A549 (cell line): ENCODE data around the gene CDKN1C. TPM values are rescaled to one million over a fixed set of nuclear protein-coding genes. Genes with fewer than 3 reads are reported as not detected.

Source experiments
- ATAC-seq, 2 experiments: fragments of 200-7000 bp in 1 of 2; fragments of >200 bp in 1 of 2; cut with Nextera tagmentation in 1 of 2; cut with Tn5 transposase in 1 of 2; 3 replicates each; pipeline versions ENCODE4 v1.8.0 to v1.9.1; 2018 to 2020; ENCODE audit warnings: mild to moderate bottlenecking in 1 of 2, moderate library complexity in 1 of 2
- CTCF ChIA-PET: fragments of 300-600 bp; sonication (Branson Sonifier 250); formaldehyde crosslinking; extraction: SDS; loops from one replicate; lab custom pipeline; 2021; ENCODE audit warnings: antibody characterized with exemption, inconsistent platforms; lab: Yijun Ruan, JAX
- POLR2A ChIA-PET: fragments of 350-600 bp; formaldehyde crosslinking; extraction: SDS; loops from one replicate; lab custom pipeline; 2021; ENCODE audit warnings: antibody characterized with exemption, inconsistent platforms; lab: Yijun Ruan, JAX
- DNase-seq, 2 experiments: peaks; one replicate each; pipeline versions ENCODE4 v3.0.0 to v3.0.0-alpha.2; 2011 to 2016; ENCODE audit warnings: low read depth in 1 of 2, low spot score in 1 of 2
- FAIRE-seq: peaks from 2 replicates; lab custom pipeline; 2011; peaks lifted over from hg19 to GRCh38; lab: Jason Lieb, UNC
- H3K27ac ChIP-seq, 2 experiments: fragments of >200 bp; sonication (Bioruptor Twin); formaldehyde crosslinking; 3 replicates each; pipeline ENCODE4 v1.5.1; 2016 to 2017
- H3K4me1 ChIP-seq: fragments of >200 bp; sonication (Bioruptor Twin); formaldehyde crosslinking; 3 replicates; pipeline ENCODE4 v1.6.1; 2016
- H3K4me2 ChIP-seq: fragments of >200 bp; sonication (Bioruptor Twin); formaldehyde crosslinking; 3 replicates; pipeline ENCODE4 v1.6.1; 2016
- H3K4me3 ChIP-seq: fragments of >200 bp; sonication (Bioruptor Twin); formaldehyde crosslinking; 3 replicates; pipeline ENCODE4 v1.5.1; 2016
- H3K9me3 ChIP-seq: fragments of >200 bp; sonication (Bioruptor Twin); formaldehyde crosslinking; 3 replicates; pipeline ENCODE4 v1.6.1; 2016
- BHLHE40 ChIP-seq: IDR thresholded peaks from 2 replicates; pipeline ENCODE4 v1.6.1; 2012; ENCODE audit warnings: low read depth, low read length, inconsistent platforms
- CBX2 ChIP-seq: fragments of 200-600 bp; sonication (generic); IDR thresholded peaks from 2 replicates; pipeline ENCODE4 v1.6.1; 2016; ENCODE audit warnings: low read depth, mild to moderate bottlenecking, borderline replicate concordance
- CBX8 ChIP-seq: fragments of 200-600 bp; sonication (generic); IDR thresholded peaks from 2 replicates; pipeline ENCODE4 v1.6.1; 2016
- CEBPB ChIP-seq, 2 experiments: fragments of >200 bp in 1 of 2; sonication (Bioruptor Twin) in 1 of 2; formaldehyde crosslinking in 1 of 2; IDR thresholded peaks; 2 replicates each; pipeline ENCODE4 v1.6.1; 2012 to 2016
- CHD2 ChIP-seq: fragments of 150-350 bp; IDR thresholded peaks from 2 replicates; pipeline ENCODE4 v1.6.1; 2014; ENCODE audit warnings: low read length; ENCODE audit not compliant: partially characterized antibody
- EHMT2 ChIP-seq: fragments of 200-600 bp; sonication (generic); IDR thresholded peaks from 2 replicates; pipeline ENCODE4 v1.6.1; 2016; ENCODE audit warnings: antibody characterized with exemption, low read depth, mild to moderate bottlenecking, moderate library complexity
- EP300 ChIP-seq, 2 experiments: fragments of >200 bp; sonication (Bioruptor Twin); formaldehyde crosslinking; IDR thresholded peaks; 2 replicates in 1 of 2; 3 replicates in 1 of 2; pipeline ENCODE4 v1.6.1; 2016 to 2017
- GATA3 ChIP-seq: IDR thresholded peaks from 2 replicates; pipeline ENCODE4 v1.6.1; 2012; ENCODE audit warnings: borderline replicate concordance
- HOXB13 ChIP-seq: fragments of 250-450 bp; sonication (Bioruptor Pico); IDR thresholded peaks from 2 replicates; pipeline ENCODE4 v1.5.0; 2020; ENCODE audit warnings: low read depth, mild to moderate bottlenecking, moderate library complexity
- JUNB ChIP-seq: fragments of >200 bp; sonication (Bioruptor Twin); formaldehyde crosslinking; IDR thresholded peaks from 2 replicates; pipeline ENCODE4 v1.6.1; 2016
- KDM1A ChIP-seq: fragments of 200-600 bp; sonication (generic); IDR thresholded peaks from 2 replicates; pipeline ENCODE4 v1.6.1; 2016; ENCODE audit warnings: low read depth, mild to moderate bottlenecking
- NPAS2 ChIP-seq: fragments of 250-450 bp; sonication (Bioruptor Pico); IDR thresholded peaks from 2 replicates; pipeline ENCODE4 v1.8.0; 2022; ENCODE audit warnings: mild to moderate bottlenecking, moderate library complexity, borderline replicate concordance
- POLR2A ChIP-seq: IDR thresholded peaks from 2 replicates; pipeline ENCODE4 v1.6.1; 2012; ENCODE audit warnings: mild to moderate bottlenecking, low read length
- SMC3 ChIP-seq: fragments of >200 bp; sonication (Bioruptor Twin); formaldehyde crosslinking; IDR thresholded peaks from 3 replicates; pipeline ENCODE4 v1.6.1; 2018; ENCODE audit warnings: inconsistent platforms
- TFCP2L1 ChIP-seq: fragments of 250-450 bp; sonication (Bioruptor Pico); IDR thresholded peaks from 2 replicates; pipeline ENCODE4 v1.5.0; 2021; ENCODE audit warnings: mild to moderate bottlenecking
- ZC3H11A ChIP-seq: fragments of 450-650 bp; IDR thresholded peaks from 2 replicates; pipeline ENCODE4 v1.6.1; 2014; ENCODE audit warnings: antibody characterized with exemption, mild to moderate bottlenecking
- ZNF302 ChIP-seq: fragments of 250-450 bp; sonication (Bioruptor Pico); IDR thresholded peaks from 2 replicates; pipeline ENCODE4 v1.9.0; 2021; ENCODE audit warnings: inconsistent platforms, mild to moderate bottlenecking, moderate library complexity
- WGBS: methylation state at CpG from one replicate; pipeline ENCODE4 v1.1.6; 2017; ENCODE audit errors: missing lambda C conversion rate; 5-methylcytosine and 5-hydroxymethylcytosine counted together
- polyA minus RNA-seq: library from RNA; depleted of rRNA, polyadenylated mRNA; stranded (reverse); fragments of >200 nt; gene quantifications from 2 replicates; pipeline ENCODE4 v1.2.3, GENCODE V29; 2011; rRNA and poly(A)+ RNA removed
- polyA plus RNA-seq, 4 experiments: library from polyadenylated mRNA; depleted of rRNA in 3 of 4; stranded (reverse); fragments of >200 nt; fragmentation: RNase III in 1 of 4; extraction: RNeasy Plus Mini Kit Qiagen cat#74134 plus additional on column Dnase treatment in 1 of 4; gene quantifications; 2 replicates in 3 of 4; 3 replicates in 1 of 4; pipeline ENCODE4 v1.2.3, GENCODE V29; 2011 to 2017
- TF ChIP-seq, protein P1 (sequence below): fragments of >200 bp; sonication (Bioruptor Twin); formaldehyde crosslinking; IDR thresholded peaks from 3 replicates; pipeline ENCODE4 v1.5.1; 2016
- TF ChIP-seq, protein P2 (sequence below): fragments of 250-450 bp; sonication (Bioruptor Pico); IDR thresholded peaks from 2 replicates; pipeline ENCODE4 v1.5.0; 2020; ENCODE audit warnings: low read depth, mild to moderate bottlenecking, moderate library complexity
- TF ChIP-seq, protein P3 (sequence below): fragments of >200 bp; sonication (Bioruptor Twin); formaldehyde crosslinking; IDR thresholded peaks from 3 replicates; pipeline ENCODE4 v1.6.1; 2016
- TF ChIP-seq, protein P4 (sequence below): IDR thresholded peaks from 2 replicates; pipeline ENCODE4 v1.6.1; 2012; ENCODE audit warnings: low read depth, borderline replicate concordance

CDKN1C gene
- polyA plus RNA-seq (2011; rRNA removed) (0.40 and 0.41 TPM in 2 replicates), polyA plus RNA-seq (2017; fragmentation: RNase III; extraction: RNeasy Plus Mini Kit Qiagen cat#74134 plus additional on column Dnase treatment) (0.16 to 0.36 TPM (median 0.30 TPM) in 3 replicates), polyA minus RNA-seq (0.29 TPM in 1 of 2 replicates, not detected in the other)
- 0.11 and 0.25 TPM in 2 replicates for polyA plus RNA-seq (2012; cell fraction: cytosol; rRNA removed)
- 0.34 and 0.62 TPM in 2 replicates for polyA plus RNA-seq (2012; cell fraction: nucleus; rRNA removed)

DNA sequence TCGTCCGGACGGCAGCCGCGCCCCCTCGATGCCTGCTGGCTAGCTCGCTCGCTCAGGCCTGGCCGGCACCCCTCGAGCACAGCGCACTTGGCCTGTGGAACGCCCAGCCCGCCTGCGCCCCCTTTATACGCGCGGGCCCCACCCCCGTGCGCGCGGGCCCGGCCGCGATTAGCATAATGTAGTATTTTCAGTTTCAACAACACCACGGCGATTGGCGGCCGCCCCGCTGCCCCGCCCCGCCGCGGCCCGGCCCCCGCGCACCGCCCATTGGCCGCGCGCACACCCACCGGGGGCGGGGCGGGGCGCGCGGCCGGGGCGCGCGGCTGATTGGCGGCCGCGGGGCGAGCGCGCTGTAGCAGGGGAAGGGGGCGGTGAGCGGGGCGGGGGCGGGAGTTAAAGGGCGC, at the start of gene CDKN1C:
TSS of gene CDKN1C (minus strand) at position 98 of the 404 bp plus-strand sequence. CDS start 319 bp downstream, outside the sequence.
- DNase-seq = peak; percentile 71 to 78
- CTCF ChIA-PET = interaction anchor here (0.6 to 21.2 kb wide), 10 partner anchors 11 to 460 kb away, joined by 3 to 1059 read pairs (median 6); no protein-coding TSS in a partner anchor

DNA sequence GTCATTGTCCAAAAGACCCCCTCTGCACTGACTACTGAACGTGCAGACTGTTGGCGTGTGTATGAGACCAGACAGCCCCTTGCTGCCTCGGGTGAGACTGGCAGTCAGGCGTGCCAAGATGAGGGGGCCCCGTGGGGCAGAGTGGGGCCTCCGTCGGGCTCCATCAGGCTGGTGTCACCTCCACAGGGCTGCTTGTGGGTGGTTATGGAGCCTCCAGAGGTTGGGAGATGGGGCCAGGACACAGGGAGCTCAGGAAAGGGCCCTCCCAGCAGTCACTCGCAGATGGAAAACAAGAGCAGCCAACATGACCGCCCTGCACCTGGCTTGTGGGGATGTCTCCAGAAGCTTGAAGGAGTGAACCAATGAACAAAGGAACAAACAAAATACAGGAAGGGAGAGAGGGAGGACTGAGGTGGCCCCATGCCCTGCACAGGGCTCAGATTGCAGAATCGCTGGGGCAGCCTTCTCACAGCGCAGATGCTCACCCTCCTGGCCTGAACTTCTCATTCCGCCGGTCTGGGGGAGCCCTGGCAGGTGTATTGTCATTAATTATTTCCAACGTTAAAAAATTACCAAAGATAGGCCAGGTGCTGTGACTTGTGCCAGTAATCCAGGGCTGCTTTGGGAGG, 49.1 kb upstream of the CDKN1C start:
- Histone ChIP-seq H3K4me3 (no peak overlapping the region), H3K9me3 (peaks cover 20% of the 10 kb centered on the region), H3K4me2 (no peak overlapping the region), H3K4me1 (peaks cover 18% of the 10 kb centered on the region), H3K27ac (no peak overlapping the region)
- FAIRE-seq = no peak
- CTCF ChIA-PET = interaction anchor here (0.6 to 9.5 kb wide), 5 partner anchors 9 to 402 kb away, joined by 3 to 75 read pairs (median 57); no protein-coding TSS in a partner anchor
- ATAC-seq = no peak
- WGBS = 87% methylated on average over 13 of the region's 14 CpGs
- TF ChIP-seq, protein P1, sequence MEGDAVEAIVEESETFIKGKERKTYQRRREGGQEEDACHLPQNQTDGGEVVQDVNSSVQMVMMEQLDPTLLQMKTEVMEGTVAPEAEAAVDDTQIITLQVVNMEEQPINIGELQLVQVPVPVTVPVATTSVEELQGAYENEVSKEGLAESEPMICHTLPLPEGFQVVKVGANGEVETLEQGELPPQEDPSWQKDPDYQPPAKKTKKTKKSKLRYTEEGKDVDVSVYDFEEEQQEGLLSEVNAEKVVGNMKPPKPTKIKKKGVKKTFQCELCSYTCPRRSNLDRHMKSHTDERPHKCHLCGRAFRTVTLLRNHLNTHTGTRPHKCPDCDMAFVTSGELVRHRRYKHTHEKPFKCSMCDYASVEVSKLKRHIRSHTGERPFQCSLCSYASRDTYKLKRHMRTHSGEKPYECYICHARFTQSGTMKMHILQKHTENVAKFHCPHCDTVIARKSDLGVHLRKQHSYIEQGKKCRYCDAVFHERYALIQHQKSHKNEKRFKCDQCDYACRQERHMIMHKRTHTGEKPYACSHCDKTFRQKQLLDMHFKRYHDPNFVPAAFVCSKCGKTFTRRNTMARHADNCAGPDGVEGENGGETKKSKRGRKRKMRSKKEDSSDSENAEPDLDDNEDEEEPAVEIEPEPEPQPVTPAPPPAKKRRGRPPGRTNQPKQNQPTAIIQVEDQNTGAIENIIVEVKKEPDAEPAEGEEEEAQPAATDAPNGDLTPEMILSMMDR = no peak
- TF ChIP-seq BHLHE40 = no peak
- TF ChIP-seq, protein P2, sequence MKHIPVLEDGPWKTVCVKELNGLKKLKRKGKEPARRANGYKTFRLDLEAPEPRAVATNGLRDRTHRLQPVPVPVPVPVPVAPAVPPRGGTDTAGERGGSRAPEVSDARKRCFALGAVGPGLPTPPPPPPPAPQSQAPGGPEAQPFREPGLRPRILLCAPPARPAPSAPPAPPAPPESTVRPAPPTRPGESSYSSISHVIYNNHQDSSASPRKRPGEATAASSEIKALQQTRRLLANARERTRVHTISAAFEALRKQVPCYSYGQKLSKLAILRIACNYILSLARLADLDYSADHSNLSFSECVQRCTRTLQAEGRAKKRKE (CRISPR knock-in tag) = no peak
- no peak for TF ChIP-seq KDM1A
- no peak for TF ChIP-seq SMC3
- TF ChIP-seq CHD2 = no peak
- TF ChIP-seq TFCP2L1 (CRISPR knock-in tag) = no peak
- TF ChIP-seq JUNB = no peak
- POLR2A ChIA-PET = no interaction called here
- no peak for DNase-seq

More for the DNA sequence above, at the start of gene CDKN1C:
- TF ChIP-seq, protein P3, sequence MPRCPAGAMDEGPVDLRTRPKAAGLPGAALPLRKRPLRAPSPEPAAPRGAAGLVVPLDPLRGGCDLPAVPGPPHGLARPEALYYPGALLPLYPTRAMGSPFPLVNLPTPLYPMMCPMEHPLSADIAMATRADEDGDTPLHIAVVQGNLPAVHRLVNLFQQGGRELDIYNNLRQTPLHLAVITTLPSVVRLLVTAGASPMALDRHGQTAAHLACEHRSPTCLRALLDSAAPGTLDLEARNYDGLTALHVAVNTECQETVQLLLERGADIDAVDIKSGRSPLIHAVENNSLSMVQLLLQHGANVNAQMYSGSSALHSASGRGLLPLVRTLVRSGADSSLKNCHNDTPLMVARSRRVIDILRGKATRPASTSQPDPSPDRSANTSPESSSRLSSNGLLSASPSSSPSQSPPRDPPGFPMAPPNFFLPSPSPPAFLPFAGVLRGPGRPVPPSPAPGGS = no peak
- TF ChIP-seq POLR2A = peak; percentile 40
- TF ChIP-seq, all 56 proteins: peak for 1
- Histone ChIP-seq H3K4me2 (peak within 1 kb of the TSS; percentile 99), H3K4me1 (peaks cover 5% of the 10 kb centered on the region; the same call in 1 of the 3 replicates), H3K4me3 (peak within 1 kb of the TSS; percentile 71), H3K27ac (peak within 1 kb of the TSS; percentile 66 to 82; a peak in 5 of 6 replicates), H3K9me3 (no peaks in the 10 kb centered on the region)
- FAIRE-seq (no peak), ATAC-seq (peak; percentile 57 to 74)
- POLR2A ChIA-PET = interaction anchor here (0.9 to 2.2 kb wide), 3 partner anchors 44 to 352 kb away, joined by 3 to 10 read pairs (median 5); partner anchors contain the start of genes KCNQ1OT1 and PHLDA2
- WGBS = 2% methylated on average over 11 of the region's 61 CpGs

DNA sequence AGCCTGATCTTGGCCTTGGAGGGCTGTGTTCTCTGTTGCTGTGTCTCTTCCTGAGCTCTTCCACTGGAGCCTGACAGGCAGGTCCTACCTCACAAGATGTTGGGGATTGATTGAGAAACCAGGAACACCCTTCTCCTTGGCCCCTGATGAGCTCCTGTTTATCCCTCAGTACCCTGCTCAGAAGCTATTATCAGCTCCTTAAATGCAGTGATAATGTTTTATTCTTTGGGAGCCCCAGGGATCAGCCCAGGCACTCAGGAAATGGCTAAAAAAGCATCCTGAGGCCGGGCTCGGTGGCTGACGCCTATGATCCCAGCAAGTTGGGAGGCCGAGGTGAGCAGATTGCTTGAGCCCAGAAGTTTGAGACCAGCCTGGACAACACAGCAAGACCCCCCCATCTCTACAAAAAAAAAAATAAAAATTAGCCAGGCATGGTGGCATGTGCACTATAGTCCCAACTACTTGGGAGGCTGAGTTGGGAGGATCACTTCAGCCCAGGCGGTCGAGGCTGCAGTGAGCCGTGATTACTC, 48.5 kb upstream of the CDKN1C start:
- TF ChIP-seq GATA3 (no peak), ZNF302 (CRISPR knock-in tag) (no peak), CHD2 (no peak), CEBPB (IDR thresholded peaks at IDR 0.05) (no peak), ZC3H11A (no peak), EP300 (IDR thresholded peaks at IDR 0.05) (no peak), CBX2 (no peak), CBX8 (no peak), NPAS2 (CRISPR knock-in tag) (no peak), HOXB13 (no peak), EHMT2 (no peak)
- TF ChIP-seq, protein P4, sequence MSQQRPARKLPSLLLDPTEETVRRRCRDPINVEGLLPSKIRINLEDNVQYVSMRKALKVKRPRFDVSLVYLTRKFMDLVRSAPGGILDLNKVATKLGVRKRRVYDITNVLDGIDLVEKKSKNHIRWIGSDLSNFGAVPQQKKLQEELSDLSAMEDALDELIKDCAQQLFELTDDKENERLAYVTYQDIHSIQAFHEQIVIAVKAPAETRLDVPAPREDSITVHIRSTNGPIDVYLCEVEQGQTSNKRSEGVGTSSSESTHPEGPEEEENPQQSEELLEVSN = no peak
- TF ChIP-seq, protein P2 (CRISPR knock-in tag) = no peak
- TF ChIP-seq, protein P3 = no peak
- WGBS = 95% methylated on average over 7 of the region's 7 CpGs
- FAIRE-seq (no peak), ATAC-seq (no peak), DNase-seq (no peak)
- Histone ChIP-seq H3K27ac (peak overlapping the region; percentile 42 to 80; a peak in 4 of 6 replicates), H3K4me1 (peaks cover 18% of the 10 kb centered on the region), H3K9me3 (peaks cover 16% of the 10 kb centered on the region), H3K4me2 (no peak overlapping the region; the same call in 2 of the 3 replicates), H3K4me3 (no peak overlapping the region)
- ChIA-PET CTCF (interaction anchor here (0.6 to 9.5 kb wide), 7 partner anchors 9 to 401 kb away, joined by 3 to 75 read pairs (median 4); no protein-coding TSS in a partner anchor), POLR2A (interaction anchor here (1.3 kb wide), 1 partner anchor 9 kb away, joined by 3 read pairs; no protein-coding TSS in a partner anchor)
